UCSD-AML1 (cell line): Measurements from ENCODE around the gene KIRREL3.

Source experiments
- DNase-seq: peaks from one replicate; lab custom pipeline; 2025; ENCODE audit not compliant: unreplicated experiment; lab: John Stamatoyannopoulos, UW

The KIRREL3 gene

DNA sequence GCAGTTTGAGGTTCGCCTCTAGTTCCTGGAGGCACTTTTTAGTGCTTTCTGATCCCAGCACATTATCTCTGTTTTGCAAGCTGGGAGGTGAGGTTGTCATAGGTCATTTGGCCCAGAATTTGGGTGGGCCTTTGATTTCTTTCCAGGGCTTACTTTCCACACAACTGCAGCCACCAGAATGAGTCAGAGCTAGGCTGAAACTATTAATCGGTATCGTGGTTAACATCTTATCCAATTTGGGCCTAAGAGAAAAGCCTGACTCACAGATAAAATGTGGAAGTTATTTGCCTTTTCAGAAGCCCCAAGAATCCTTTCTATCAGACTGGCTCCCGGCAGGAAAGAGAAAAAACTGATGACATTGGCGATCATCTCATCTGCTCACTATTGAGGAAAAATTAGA, 166.4 kb downstream of the KIRREL3 start:
- no peak for DNase-seq

DNA sequence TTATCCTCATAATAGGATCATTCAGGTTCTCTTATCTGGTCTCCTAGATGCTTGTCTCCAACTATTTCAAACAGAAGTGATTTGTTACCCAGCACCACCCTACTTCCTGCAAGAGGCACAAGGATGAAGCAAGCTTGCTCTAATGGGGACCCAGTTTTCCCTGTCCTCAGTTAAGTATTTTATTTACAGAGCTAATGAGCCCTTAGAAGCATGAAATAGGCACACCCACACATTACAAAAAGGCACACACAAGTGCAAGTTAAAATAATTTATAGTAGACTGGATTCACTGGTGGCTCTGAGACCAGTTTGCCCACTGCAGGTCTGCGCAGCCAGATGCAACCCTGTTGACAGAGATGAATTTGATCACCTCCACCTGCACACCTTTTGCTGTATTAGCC, 167.5 kb downstream of the KIRREL3 start:
- no peak for DNase-seq

DNA sequence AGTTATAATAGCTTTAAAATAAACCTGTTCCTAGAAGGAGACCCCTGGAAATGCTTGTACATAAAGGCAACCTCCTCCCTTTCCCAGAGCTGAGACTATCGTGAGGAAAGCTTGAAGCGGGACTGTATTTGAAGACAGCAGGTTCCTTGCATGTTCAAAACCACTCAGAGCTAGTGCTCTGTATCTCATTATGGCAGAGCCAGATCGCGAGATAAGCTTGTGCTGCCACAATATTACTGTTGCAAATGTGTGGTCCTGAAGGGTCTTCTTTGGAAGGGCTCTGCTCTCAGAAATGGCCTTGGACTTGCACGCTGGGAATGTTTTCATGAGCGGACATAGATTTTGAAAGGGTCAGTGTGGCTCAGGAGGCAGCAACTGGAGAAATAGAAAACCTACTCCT, 168.2 kb downstream of the KIRREL3 start:
- no peak for DNase-seq

DNA sequence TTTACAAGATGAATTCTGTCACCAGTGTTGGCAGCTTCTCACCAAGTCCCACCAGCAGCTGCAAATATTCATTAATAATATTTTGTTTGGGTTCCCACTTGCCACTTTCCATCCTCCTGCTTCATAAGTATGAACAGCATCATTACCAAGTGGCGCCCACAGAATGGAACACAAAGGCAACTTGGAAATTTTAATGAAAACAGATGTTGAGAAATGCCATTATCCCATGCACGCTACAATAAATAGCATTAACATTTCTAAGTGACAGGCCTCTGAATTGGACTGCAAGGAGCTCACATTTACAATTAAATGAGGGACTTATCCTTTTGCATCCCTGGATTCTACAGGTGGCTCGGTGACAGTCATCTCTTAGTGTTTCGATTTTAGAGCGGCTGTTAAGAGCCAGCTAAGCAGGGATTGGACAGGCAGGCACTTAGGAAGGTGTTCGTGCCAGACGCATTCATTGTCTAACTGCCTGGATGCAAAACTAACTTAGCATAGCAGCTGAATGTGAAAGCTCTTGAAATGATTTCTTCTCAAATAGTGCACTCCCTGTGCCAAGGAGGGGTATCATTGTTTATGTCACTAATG, 170.3 kb downstream of the KIRREL3 start:
- DNase-seq, result no peak

DNA sequence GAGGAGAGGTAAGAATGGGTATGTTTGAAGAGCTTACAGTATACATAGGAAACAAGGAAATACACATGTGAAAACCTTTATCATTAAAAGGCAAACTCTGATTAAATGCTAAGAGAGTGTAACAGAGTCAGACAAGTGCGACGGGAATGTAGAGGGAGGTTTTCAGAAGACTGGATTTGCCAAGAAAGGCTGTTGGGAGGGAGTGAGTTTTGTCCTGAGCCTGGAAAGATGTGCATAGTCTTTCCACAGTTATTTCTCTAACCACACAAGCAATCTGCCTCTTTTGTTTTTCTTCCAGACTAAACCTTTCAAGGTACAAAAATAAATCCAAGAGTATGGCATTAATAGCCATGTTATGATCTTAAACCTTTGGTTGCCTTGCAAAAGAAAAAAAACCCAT, 170.9 kb downstream of the KIRREL3 start:
- no peak for DNase-seq

DNA sequence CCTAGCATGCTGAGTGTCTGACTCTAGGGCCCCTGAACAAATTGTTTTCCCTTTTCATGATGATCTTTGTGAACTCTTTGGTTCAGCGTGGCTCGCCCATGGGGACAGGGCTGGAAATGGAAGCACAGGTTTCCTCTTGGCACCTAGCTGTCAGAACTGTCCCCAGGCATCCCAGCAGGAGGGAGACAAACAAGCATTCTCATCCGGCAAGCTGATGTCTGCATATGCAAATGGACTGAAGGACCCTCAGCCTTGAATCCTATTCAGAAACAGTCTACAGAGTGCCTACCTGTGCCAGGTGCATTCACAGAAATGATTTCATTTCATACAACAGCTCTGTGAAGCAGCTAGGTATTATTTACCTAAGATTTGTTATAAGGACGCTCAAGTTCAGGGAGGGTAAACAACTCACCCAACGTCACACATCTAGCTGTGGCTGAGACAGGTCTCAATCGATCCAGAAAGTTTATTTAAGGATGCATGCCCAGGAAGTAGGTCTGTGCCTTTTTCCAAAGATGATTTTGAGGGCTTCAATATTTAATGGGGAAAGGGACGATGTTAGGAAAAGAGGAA, 176.4 kb downstream of the KIRREL3 start:
- no peak for DNase-seq

DNA sequence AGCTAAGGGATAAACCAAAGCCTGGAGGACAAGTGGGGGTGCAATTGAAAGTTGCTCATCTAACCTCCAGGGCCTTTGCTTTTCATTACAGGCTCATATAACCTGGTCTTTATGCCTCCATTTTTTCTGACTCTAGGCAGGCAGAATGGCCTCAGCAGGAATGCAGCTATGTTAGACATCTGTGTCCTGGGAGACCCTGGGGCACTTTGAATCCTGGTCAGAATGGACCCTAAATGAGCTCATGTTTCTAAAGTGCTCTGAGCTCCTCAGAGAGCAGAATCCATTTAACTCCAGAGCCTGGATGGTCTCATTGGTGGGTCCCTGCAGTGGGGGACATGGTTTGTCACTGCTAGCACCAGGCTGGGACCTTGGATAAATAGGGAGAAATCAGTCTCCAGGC, 177.3 kb downstream of the KIRREL3 start:
- no peak for DNase-seq

DNA sequence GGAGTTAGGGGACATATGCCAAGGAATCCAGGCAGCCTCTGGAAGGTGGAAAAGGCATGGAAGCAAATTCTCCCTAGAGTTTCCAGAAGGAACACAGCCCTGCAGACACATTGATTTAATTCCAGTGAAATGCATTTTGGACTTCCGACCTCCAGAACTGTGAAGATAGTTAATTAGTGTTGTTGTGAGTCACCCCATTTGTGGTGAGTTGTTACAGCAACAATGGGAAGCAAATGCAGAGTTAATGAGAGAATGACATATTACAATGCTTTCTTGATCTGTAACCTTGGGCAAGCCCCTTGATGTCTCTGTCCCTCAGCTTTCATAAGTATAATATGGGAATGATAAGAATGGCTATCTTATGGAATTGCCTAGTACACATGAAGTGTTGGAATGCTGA, 178.7 kb downstream of the KIRREL3 start:
- DNase-seq, result no peak

DNA sequence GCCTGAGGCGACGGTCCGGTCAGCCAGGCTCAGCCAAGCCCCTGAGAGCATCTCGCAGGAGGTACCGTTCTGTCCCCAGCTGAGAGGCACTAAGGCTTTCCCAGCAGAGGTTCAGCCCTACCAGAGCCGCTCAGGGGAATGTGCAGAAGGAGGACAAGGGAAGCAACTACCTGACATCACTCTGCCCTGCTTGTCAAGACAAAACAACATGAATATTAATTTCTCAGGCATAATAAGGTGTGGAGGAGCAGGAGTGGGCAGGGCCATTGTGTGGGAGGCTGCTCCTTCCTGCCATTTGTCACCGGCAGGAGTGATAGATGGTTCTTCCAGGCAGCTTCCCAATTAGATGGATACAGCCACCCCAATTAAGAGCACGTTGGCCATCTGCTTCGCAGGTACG, 181.4 kb downstream of the KIRREL3 start:
- no peak for DNase-seq

DNA sequence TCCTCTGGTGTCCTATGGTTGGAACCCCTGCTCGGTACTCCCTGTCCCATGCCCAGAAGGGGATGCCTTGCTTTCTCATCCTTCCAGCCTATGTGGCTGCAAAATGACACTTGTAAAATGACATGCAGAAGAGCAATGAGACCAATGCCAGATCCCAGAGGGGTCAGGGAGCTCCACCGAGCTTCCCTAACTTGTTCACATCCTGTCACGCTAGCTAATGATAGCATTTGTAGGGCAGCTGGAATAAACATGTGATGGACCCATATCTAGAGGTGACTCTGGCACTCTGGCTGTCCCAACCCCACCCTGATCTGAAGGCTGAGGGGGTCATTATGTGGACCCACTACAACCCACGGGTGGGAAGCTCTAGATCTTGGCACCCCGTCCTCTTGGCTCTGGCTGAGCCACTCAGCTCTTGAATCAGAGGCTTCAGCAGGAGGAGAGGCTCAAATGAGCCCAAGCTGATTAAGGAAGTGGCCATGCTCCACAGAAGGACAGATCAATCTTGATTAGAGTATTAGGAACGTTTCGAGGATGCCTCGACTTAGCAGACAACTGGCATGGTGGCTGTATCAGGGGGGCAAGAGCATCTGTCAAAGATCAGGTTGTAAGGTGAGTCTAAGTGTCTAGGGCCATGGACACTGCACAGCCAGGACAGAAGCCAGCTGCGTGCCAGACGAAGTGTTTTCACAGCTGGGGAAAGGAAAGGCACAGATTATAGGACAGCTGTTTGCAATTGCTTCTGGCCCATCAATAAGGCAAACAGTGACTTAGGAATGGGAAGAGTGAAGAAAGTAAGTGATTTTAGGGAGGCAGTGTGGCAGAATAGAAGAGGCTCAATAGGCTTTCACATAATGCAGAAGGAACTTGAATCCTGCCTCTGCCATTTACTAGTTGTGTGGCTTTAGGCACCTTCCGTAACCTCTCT, 182.8 kb downstream of the KIRREL3 start:
- no peak for DNase-seq

DNA sequence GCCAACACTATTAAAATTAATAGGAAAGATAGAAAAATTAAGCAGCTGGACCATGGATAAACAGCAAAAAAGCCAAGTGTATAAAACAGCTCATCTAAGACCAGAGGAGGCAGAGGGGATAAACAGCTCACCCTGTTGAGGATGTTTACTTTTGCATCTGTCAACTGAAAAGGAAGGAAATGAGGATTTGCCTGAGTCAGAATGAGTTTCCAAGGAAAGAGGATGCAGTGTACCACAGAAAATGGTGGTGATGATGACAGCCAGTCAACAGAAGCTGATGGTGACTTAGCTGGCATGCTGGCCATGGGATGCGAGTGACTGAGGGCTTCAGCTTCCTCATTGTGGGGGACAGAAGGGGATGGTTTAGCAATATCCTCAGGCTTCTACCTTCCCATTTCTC, 183.5 kb downstream of the KIRREL3 start:
- DNase-seq, result peak; percentile 31

DNA sequence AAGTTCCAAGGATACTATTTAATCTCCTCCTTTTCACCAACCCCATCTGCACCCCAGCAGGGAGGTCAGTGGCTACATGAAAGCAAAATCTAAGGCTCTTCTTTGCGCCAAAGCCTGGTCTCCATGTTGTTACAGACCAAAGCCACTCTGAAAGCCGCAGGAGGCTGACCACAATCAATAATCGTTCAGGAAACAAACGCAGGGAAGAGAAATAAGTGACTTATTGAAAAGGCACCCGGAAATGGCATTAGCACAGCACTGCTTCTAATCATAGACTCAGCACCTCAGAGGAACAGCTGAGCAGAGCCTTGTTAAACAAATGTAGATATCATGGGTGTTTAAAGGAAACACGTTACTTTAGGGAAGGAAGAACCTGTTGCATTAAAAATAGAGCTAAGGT, 183.9 kb downstream of the KIRREL3 start:
- no peak for DNase-seq

DNA sequence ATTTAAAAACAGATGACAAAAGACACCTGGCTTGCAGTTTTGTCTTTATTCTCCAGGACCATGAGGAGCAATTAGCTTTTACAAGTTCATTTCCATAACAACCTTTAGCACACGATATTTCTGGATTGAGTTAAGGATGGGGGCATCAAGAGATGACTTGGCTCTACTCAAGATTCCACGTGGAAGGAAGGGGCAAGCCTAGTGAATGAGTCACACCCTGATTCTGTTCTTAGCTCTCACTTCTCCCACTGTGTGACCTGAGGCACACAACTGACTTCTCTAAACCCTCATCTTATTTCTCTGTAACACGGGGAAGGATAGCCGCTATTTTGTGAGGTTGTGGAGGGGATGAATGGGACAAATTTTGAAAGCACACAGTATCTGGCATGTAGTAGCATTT, 185.5 kb downstream of the KIRREL3 start:
- no peak for DNase-seq

DNA sequence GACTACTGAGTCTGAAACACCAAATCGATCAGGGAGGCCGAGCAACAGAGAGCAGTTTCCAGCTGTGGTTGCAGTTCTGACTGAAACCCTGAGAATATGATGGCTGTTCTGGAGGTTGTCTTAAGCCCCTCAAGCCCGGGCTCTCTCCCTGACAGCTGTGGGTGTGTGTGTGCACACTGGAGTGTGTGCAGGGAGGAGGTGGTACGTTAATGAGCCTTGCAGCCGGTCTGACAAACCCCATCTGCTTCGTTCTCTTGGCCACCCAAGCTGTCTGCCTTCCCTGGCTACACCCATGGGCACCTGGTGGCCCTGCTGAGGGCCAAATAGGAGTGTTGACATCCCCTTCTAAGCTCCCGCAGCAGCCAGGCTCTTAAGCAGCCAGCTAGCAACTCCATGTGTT, 189.8 kb downstream of the KIRREL3 start:
- no peak for DNase-seq

DNA sequence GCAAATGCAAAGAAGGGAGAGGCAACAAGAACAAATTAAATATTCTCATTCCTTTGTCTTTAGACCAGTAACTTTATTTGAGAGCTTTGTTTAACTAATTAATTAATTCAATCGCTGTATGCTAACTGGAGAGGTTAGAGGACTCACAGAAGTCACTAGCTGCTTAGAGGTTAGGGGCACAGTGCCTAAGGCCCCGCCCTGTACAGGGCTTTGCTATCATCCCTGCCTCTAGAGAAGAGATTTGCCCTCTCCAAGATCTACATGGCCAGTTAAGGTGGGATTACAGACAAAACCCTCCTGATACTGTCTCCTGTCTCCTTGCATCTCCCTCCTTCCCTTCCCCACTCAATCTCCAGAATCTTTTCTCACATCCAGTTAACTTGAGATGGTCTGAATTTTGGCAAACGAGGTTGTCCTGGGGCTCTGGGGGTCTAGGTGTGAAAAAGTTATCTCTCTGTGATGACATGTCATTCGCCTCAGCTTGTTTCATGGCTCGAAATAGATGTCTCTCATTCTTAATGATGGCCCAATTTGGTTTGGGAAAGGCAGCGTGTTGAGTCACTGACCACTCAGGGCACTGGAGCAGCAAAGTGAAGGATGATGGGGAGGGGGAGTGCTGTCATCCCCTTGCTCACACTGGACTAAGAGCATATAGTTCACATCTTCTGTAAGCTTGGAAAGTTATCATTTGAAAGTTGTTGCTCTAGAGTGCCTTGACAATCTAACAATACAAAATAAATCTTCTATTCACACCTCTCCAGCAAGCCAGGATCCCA, 190.9 kb downstream of the KIRREL3 start:
- no peak for DNase-seq

DNA sequence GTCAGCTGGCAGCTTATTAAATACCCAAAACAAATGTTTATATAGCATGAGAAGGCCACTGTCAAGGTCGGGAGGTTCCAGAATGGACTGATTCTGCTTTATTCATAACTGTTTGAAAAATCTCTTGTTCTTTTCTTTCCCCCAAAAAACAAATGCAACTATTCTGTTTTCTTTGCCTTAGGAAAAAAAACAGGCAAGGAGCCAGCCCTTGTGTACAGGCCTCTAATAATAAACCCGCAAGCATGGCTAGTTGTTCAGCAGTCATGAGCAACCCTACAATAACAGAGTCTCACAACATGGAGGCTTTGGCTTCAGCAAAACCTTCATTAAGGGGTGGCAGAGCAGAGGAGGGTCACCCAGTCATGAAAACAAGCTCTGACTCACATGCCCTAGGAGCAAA, 191.7 kb downstream of the KIRREL3 start:
- DNase-seq, result no peak

DNA sequence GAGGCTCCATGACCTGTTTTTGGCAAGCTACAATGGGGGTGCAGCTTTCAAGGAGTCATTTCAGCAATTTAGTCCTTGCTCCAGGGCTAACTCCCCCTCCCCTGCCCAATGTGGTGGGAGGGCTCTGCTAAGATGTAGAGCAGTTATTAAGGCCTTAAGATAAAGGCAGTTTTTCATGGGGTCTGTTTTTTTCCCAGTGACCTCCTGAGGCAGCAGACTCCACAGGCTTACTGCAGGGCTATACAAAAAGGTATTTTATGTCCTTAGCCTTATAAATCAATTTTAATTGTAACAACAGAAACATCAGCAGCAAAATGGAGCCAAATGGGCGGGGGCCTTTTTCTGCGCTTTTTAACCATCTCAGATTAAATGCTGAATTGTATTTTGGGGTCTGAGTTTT, 192.3 kb downstream of the KIRREL3 start:
- no peak for DNase-seq

DNA sequence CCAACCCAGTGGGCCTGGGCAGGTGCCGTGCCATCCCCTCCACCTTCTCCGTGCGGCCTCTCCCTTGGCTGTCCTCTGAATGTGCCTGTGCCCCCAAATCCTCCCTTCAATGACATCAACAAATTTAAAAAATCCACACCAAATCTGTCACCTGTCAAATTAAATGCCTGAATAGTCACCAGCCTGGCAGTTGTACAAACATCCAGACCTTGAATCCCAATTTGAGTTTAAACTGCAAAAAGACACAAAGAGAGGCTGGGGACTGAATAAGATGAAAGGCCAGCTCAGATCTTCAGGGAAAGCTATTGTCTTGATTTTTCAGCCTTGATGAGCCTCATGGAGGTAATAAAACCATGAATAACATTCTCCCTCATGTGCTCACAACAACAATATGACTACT, 194.7 kb downstream of the KIRREL3 start:
- no peak for DNase-seq

DNA sequence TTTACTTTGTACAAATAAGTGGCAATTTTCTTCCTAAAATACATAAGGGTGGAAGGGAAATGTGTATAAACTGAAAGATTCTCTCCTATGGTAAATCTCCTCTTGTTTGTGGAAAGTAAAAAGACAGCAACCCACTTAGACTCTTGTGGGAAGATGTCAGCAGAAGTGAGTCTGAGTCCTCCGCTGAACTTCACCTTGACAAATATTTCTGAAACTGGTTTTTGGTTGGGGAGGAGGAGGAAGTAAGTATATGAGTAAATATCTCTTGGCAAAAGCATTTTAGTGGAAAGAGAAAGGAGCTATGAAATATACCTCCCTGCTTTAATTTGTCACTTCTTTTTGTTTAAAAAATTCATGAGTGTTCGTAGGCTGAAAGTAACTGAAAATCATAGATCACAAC, 196.2 kb downstream of the KIRREL3 start:
- DNase-seq, result no peak

DNA sequence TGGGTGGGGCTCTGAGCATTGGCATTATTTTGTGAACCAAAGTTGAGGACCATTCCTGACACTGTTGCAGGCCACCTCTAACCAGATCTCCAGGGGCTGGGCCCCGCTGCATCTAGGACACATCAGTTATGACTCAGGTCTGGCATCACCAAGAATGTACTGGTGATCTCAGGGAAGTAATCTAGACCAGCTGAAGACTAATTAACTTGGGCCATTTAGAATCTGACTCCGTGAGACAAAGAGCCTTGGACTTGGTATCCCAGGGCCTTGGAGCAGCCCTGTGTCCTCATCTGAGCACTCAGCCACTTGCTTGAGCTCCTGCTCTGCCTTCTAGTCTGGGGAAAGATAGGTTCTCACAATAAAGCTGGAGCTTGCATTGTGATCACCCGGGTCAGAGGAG, 200.6 kb downstream of the KIRREL3 start:
- no peak for DNase-seq

DNA sequence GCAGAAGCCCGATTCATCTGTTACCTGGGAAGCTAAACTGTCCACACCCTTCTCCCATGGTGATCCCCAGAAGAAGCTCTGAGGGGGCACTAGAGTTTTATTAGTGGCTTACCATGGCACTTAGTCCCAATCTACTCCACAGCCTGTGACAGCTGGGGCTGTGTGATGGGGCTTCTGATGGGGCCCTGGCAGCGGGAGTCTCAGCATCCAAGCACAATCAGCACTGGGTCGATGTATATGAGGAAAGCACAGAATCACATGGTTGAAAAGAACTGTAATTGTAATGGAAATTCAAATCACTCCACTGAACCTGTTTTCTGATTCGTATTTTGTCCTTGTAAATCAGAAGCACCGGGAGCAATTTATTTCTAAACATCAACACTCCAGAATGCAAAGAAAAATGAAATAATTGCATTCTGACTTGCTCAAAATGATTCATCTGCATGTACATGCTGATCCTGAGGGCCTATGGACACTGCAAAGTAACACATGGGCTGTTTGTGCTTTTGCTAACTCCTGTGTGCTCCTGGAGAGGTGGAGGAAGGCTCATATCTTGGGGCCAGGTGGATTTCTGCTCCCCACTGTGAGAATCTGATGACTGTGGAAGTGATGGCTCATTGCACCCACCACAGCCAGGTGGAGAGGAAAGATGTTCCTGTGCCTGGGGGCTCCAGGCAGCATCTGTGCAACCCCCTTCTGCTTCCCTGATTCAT, 203.0 kb downstream of the KIRREL3 start:
- no peak for DNase-seq
